NCI-H526 (cell line): ENCODE results near the gene ADGRL3.

Source experiments
- DNase-seq, 2 experiments: peaks; one replicate each; lab custom pipeline; 2025; lab: John Stamatoyannopoulos, UW

The ADGRL3 gene

DNA sequence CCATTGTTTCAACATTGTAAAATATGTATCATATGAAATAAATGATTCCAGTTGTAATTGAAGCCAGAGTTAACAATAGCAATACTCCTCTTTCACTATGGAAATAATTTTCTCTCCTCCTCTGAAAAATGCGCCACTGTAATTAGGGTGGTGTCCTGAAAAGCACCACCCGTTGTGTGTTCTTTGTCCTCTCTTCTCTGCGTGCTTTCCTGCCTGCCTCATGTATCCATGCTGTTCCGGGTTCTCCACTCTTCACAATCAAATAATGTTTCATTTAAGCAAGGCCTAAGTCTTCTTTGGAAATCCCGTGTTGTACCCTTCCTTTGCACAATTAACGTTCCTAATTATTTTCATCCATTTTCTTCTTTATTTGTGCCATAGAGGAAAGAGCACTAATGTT, 293.3 kb downstream of the ADGRL3 start:
- DNase-seq: no peak

DNA sequence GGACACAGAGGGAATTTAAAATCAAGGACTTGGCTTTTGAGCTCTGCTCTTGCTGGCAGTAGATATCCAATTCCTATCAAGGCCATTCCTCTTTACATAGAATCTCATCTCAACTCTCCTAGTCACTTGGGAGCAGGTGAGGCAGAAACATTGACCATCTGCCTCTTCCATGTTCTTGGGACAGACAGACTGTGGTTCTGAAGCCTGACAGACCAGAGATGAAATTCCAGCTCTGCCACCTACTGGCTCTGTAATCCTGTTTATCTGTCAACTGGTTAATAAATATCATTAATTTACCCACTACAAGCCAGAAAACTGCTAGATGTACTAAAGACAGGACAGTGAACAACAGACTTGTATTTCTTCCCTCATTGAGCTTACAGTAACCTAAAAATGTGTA, 300.8 kb downstream of the ADGRL3 start:
- DNase-seq: peak in 1 of 2 experiments; percentile 24

DNA sequence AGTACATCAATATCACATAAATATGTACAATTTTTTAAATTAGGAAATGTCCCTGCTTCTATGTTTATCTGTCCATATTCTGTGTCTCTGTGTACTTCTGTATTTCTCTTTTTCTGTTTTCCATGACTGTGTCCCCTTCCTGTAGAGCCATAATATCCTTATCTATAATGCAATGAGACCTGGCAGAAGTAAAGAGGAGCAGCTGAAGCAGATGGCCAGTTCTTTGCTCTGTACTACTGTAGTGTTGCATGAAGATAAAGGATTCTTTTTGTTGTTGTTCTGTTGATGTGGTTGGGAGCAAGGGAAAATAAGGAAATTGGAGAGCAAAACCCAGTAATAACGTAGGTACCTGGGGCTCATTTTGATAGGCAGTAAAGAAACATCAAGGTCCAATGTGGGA, 301.7 kb downstream of the ADGRL3 start:
- DNase-seq: no peak

DNA sequence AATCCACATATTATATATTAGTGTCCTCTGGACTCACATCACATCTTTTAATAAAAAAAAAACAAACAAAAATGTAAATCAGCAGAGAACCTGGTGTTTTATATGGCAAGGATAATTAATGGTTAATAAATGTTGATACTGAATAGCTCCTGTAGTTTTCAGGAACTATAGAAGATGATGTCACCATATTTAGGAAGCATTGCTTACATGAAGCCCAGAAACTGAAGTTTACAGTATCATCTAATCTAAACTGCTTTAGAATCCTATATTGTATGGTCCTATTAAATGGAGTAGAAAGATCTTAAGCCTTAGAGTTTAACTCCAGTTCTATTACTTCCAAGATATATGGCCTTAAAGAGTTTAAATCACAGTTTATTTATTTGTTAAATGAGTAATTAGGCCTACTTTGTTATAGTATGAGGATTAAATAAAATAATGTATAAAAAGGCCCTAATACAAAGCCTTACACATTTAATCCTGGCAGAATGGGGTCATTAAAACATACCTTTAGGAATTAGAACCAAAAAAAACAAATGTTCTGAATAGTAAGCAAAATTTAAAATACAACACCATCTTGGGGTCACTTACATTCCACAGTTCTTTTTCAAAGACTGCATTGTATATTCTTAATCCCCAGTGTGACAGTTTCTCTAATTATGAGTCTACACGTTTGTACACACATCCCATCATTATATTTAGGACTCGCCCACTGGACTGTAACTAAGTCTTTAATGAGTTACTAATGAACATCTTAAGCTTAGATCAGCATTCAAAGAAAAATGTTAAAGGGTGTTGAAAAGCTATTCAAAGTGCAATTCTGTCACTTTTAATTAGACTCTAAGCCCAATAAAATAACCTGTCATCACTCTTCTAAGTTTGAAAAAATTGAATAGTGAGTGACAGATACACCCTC, 305.9 kb downstream of the ADGRL3 start:
- no peak for DNase-seq

DNA sequence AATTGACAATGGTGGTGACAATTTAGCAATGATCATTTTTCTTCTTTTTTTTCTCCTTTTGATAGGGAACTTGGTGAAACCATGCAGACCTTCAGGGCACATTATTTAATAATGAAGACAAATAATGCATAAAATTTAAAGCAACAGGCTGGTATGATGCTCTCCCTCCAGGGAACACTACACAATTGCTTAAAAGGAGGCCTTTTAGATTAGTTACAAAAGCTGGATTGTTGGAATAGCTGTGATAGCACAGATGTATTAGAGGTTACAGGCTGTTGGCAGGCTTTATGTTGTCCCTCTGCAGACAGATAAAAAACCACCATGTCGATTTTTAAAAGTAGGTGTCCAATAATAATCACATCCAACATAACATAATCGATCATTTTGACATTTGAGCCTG, 307.0 kb downstream of the ADGRL3 start:
- DNase-seq: no peak

DNA sequence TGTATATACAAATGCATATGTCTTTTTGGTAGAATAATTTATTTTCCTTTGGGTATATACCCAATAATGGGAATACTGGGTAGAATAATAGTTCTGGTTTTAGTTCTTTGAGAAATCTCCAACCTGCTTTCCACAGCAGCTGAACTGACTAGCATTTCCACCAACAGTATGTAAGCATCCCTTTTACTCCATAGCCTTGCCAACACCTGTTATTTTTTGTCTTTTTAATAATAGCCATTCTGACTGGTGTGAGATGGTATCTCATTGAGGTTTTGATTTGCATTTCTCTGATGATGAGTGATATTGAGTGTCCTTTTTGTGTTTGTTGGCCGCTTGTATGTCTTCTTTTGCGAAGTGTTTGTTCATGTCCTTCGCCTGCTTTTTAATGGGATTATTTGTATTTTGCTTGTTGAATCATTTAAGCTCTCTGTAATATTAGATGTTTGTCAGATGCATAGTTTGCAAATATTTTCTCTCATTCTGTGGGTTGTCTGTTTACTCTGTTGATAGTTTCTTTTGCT, 309.7 kb downstream of the ADGRL3 start:
- peak; percentile 56 to 61 for DNase-seq

DNA sequence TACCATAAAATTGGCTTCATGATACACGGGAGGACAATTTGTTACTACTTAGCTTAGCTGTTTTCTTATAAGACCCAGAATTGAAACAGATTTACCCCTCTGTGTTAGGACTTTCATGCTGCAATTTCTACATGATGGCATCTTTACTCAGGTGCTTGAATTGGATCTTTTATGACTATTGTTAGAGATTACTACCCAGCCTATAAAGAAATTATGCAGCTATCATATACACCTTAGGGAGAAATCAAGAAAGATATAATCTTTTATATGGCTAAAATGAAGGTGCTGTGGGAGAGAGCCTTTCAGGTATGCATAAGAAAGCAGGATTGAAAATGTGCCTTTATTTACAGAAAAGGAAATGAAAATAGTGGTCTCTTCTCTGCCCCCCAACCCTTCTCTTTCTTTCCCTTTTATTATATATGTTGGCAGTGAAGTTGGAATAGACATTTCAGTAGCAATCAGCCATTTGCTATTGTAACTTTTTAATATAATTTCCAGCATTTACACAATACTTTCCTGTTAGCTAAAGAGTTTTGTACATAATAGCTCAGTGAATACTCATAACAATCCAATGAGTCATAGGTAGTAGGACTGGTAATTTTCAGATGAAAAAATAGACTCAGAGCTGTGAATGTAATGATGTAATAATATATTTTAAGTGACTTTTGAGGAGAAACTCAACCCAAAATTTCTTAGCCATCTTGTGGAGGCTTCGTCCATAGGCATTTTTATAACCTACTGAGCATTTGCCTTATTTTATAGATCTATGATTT, 311.8 kb downstream of the ADGRL3 start:
- no peak for DNase-seq

DNA sequence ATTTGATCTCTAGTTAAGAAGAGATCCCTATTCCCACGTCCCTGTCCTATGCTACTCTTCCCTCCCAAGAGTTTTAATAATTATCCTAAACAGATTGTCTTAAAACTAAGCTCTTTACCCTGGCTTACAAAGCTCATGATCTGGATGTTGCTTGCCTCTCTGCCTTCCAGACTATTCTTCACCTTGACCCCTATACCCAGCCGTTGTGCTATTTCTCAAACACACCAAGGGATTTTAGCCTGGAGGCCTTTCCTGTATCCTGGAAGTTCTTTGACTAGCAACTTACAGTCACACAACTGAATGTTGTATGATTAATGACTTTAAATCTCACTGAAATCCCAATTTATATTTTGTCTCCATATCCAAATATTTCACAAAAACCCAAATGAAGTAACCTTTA, 314.9 kb downstream of the ADGRL3 start:
- DNase-seq: no peak

DNA sequence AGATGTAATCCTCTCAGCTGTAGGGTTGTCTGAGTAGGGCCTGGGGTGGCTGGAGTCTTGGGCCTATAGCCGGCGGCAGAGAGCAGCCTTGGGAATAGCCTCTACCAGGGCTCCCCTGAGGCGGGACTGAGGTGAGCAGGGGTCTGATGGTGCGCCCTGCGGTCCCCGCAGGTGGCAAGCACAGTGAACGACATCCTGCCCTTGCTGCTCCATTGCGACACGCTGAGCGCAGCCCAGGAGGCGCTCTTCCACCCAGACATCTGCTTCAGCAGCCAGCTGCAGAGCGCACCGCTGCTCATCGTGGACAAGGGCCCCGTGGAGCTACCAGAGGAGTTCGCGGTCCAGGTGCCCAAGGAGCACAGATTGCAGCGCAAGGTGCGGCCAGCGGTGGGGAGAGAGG, 317.0 kb downstream of the ADGRL3 start:
- DNase-seq: no peak

DNA sequence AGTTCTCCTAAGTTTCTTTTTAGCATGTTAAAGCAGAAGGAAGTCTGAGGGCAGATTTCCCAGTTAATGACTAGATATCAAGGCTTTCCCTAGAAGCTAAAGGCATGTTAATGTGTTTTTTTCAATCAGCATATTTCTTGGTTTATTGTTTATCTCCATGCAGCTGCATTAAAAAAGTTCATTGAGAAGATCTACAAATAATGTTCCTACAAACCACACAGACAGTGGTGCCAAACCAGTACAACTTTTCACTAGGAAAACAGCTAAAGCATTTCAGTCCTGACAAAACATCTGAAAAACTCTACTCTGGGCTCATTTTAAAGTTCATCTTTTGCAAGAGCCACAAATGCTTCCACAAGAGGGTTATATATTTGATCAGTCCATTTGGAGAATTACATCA, 320.0 kb downstream of the ADGRL3 start:
- DNase-seq: no peak

DNA sequence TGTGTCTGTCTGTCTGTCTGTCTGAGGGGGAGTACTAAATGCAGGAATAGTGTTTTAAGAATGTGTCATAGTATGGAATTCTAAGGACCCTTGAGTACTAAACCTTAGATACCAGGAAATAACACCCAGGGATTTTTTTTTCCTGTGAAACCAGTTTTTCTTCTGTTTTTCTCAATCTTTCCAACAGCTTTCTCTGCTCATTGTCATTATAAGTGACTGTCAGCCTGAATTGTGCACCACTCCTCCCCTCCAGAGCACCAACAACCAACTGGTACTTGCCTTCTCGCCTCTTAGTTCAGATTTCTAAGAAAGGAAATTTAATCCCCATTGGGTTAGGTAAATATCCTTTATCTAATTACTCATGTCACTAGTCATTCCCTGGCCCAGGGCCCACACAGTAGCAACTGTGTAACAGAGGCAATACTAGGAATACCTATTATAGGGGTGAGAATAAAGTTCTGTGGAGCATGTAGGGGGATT, 320.6 kb downstream of the ADGRL3 start:
- DNase-seq: no peak

DNA sequence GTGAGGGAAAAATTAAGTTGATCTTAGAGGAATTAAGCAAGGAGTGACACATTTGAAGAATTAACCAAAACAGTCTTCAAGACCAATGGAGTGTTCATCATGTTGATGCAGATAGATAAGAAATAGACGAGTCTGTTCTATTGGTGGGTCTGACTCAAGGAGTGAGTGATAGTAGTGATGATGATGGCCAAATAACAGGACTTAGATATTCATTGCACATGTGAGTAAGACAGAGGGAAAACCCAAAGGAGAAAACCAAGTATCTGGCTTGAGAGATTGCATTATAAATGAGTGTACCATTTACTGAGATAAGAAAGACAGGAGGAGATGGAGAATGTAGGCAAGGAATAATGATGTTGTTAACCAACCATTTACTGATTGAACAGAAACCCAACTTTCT, 321.3 kb downstream of the ADGRL3 start:
- DNase-seq: no peak

DNA sequence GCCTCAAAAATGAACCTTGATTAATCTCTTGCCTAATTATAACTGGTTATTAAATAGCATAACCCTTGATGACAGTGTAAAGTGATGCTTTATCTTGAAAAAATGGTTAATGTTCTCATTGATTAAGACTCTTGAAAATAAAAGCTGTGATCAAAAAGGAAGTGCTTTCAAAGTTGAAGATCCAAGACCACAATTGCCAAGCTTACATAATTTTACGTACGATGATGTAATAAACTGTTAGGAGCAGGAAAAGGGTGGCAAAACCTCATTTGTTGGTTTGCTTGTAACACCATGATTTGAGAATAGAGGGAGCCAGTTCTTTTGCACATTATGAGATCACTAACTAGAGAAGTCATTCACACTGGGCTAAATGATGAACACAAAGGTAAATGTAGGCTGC, 322.2 kb downstream of the ADGRL3 start:
- DNase-seq: no peak

DNA sequence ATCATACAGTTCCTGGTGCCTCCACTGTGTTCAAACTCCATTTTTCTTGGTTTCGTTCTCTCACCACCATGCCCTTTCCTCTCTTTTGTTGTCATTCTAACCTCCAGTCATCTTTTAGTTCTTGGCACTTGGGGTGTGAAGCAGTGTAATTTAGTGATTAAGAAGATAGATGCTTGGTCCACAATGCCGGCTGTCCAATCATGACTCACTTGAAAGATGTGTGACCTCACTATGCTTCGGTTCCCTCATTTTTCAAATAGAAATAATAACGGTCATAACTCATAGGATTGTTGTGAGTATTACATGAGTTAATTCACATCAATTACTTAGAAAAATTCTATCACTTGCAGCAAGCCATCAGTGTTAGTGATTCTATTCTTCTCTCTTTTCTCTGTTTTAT, 327.8 kb downstream of the ADGRL3 start:
- no peak for DNase-seq

DNA sequence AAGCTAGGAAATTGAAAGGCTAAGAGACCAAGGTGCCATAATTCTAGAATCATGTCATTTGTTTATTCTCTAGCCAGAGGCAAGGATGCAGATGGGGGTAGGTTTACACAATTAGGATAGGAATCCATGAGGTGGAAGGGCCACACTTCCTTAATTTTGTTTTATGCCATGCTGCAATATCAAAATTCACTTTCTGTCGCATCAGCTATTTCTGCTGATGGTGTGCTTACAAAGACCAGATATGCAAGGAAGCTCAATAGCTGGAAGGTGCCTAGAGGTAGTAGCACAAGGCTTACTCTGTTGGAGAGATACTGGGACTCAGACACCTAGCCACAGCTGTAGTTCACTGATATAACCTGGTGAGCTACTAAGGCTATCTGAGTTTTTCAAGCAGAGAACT, 328.5 kb downstream of the ADGRL3 start:
- no peak for DNase-seq

DNA sequence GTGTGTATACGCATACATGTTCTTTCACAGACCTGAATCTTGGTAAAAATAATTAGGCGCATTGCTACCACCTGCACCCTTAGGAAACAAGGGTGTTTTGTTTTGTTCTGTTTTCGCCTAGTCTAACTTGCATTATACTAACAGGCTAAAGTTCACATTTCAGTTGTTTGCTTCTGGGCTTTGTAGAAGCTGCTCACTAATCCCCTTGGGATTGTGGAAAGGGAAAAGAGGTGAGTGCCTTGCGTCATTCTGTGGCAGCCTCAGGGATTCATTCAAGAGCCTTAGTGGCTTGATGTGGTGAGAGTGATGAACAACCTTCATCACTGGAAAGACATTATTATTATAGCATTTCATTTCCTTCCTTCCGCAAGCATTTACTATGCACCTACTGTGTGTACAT, 331.1 kb downstream of the ADGRL3 start:
- peak; percentile 85 to 88 for DNase-seq

DNA sequence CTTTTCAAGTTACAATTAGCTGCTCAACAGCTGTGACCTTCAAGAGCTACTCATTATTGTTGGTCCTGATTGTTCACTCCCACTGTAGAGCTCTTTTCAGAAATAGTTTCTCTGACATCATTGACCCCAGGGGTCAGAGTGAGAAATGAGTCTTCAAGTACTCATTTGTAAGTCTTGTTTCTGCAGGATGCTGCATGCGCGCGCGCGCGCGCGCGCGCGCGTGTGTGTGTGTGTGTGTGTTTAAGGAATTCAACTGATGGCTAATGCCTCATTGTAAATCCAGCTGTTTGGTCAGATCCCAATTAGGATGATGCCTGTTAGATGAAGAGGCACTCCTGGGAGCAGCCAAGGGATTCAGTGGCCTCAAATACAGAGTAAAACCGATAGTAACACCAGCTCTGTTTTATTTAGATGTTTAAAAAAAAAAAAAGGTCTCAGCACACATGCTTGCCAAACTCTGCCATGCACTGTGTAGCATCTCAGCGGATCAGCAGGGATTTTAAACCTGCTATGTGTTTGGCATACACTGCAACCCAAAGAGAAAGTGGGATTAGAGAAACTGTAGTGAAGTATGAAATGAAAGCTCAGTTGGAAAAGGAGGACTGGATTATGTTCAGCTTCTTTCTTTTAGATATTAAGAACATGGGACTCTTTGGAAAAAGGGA, 332.3 kb downstream of the ADGRL3 start:
- DNase-seq: no peak

DNA sequence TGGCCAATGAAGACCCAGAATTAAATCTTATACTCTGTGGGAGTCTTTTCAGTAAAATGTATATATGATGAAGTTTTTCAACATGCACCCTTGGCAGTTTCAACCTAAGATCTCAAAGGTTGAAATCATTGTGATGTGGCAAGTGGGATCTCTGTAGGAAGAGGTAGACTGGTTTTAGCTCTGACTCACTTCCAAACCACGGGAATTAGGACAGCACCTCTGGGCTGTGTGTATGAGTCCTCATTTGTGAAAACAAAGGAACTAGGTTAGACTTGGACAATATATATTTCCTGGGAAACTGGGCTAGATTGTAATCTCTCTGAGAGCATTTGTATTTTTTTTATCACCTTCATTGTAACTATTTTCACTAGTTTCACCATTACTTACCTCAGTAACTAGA, 333.0 kb downstream of the ADGRL3 start:
- no peak for DNase-seq

DNA sequence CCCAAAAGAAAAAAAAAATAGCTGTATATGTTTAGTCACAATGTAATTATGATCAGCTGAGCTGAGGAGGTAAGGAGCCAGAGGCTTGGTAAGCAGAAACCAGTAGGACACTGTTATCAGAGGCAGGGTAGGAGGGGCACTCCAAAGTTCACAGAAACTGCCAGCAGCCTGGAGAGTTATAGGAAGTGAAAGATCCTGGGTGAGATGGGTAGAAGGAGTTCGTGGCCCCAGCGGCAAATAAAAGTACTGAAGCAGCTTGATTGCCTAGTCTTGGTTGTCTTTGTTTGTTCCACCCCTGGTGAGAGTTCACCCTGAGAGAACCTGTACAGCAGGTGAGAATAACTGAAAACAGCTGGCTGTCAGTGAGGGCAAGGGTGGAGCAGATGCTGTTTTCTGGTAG, 340.8 kb downstream of the ADGRL3 start:
- no peak for DNase-seq

DNA sequence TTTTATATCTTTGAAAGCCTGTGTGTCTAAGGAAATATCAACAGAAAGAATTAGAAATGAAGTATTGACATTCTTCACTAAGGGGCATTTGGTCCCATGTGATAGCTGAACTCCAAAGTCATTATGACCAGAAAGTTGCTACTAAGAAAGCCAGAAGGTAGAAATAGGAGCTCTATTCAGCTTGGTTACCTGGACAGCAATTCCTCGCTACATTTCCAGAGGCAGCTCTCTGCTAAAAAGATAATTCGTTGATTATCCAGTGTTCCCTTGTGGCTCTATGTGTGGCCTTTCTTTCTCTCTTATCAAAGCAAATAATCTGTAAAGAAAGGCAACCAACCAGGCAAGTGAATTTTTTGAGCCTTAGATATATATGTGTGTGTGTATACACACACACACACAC, 341.3 kb downstream of the ADGRL3 start:
- DNase-seq: no peak

DNA sequence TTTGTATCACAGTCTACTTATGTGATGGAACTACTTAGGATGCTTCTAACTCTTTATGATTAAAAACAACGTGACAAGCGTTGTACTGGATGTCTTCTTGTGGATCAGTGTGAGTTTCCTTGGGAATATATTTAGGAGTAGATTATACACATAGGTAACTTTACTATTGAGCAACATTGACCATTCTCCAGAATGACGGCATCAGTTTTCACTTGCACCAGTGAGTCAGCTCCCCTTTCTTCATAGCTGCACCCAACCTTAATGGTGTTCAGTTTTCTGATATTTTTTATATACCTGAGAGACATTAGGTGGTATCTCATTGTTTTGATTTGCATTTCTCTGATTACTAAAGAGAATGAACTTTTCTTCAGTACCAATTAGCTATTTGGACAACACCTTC, 343.9 kb downstream of the ADGRL3 start:
- DNase-seq: no peak

DNA sequence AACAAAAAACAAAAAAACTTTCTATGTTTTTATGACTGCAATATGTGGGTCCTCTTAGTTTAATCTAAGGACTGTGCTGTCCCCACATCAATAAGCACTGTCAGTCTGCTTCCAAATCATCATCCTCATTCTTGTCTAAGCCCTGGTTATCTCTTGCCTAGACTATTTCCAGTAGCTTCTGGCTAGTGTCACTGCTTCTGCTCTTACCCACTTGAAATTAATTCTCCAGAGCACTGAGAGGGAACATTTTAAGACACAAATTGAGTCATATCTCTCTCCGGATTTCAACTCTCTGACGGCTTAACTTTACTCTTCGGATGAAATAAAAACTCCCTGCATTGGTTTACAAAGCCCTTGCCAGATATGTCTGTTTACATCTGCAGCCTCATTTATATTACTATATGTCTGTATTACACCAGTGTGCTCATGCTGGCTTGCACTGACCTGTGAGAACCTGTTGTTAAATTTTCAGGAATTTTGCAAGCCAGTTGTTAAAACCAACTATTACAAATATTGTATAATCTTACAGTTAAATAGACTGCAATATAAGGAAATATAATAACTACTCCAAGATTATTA, 345.9 kb downstream of the ADGRL3 start:
- DNase-seq: no peak
